ENCODE measurements around the gene MAP3K8. TPM values are rescaled to one million over a fixed set of nuclear protein-coding genes. Genes with fewer than 3 reads are reported as not detected.

The MAP3K8 gene
- total RNA-seq: 10 to 100 TPM in 3 of 9 donors, 1 to 10 TPM in 6; 4.2 to 39.0 (median 5.8) TPM
- 1 to 10 TPM; 3.6 to 6.0 TPM for polyA plus RNA-seq
- long read RNA-seq, donor 1, partial matches to known transcripts: 1 of 8 reads
- long read RNA-seq, donor 1, other reads (novel, unspliced or antisense): 3 of 8 reads
- long read RNA-seq, donor 2, partial matches to known transcripts: 2 of 16 reads
- long read RNA-seq, donor 2, other reads (novel, unspliced or antisense): 9 of 16 reads
- long read RNA-seq, donor 3, partial matches to known transcripts: 0 of 2 reads
- long read RNA-seq, donor 3, other reads (novel, unspliced or antisense): 1 of 2 reads

DNA sequence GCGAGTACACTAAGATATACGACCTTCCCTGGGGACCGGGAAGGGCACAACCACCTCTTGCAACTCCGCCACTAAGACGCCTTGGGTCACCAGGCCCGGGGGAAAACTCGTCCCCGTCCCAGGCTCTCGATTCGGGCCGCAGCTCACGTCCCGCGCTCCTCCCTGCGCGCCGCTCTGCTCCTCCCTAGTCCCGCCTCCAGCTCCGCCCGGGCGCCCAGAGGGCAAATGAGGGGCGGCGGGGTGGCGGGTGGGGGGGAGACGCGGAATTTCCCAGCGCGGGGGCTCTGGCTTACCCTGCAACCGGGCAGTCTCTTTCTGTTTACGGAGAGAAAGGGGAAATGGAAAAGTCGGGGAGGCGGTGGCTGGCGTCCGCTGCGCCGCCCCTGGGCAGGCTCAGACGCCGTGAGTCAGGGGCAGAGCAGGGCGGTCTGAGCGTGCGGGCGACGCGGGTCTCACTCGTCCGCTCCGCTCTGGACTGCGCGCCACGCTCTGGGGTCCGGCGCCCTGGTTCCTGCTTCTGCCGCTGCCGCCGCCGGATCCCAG is at the start of gene MAP3K8:
TSS of gene MAP3K8 (plus strand) at position 455 of the 543 bp plus-strand sequence. CDS start 4,755 bp downstream, outside the sequence.
- DNase-seq (peak; percentile 93 to 97 (median 94)), ATAC-seq (peak; percentile 84 to 92 (median 90))
- Histone ChIP-seq H3K4me1 (peaks cover 0 to 62% (median 48%) of the 10 kb centered on the region in 12 donors), H3K4me3 (peak within 1 kb of the TSS; percentile 73 to 97 (median 91)), H3K36me3 (peaks cover 0 to 21% (median 2%) of the 10 kb centered on the region in 9 donors), H3K27ac (peak within 1 kb of the TSS; percentile 96 to 100 (median 99)), H3K27me3 (no peaks in the 10 kb centered on the region), H3K9me3 (no peaks in the 10 kb centered on the region)
- TF ChIP-seq POLR2A (IDR thresholded peaks at IDR 0.05): peak in 1 of 2 donors; percentile 79
- TF ChIP-seq, protein P1, sequence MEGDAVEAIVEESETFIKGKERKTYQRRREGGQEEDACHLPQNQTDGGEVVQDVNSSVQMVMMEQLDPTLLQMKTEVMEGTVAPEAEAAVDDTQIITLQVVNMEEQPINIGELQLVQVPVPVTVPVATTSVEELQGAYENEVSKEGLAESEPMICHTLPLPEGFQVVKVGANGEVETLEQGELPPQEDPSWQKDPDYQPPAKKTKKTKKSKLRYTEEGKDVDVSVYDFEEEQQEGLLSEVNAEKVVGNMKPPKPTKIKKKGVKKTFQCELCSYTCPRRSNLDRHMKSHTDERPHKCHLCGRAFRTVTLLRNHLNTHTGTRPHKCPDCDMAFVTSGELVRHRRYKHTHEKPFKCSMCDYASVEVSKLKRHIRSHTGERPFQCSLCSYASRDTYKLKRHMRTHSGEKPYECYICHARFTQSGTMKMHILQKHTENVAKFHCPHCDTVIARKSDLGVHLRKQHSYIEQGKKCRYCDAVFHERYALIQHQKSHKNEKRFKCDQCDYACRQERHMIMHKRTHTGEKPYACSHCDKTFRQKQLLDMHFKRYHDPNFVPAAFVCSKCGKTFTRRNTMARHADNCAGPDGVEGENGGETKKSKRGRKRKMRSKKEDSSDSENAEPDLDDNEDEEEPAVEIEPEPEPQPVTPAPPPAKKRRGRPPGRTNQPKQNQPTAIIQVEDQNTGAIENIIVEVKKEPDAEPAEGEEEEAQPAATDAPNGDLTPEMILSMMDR (IDR thresholded peaks at IDR 0.05): no peak
- 0 to 1% (median 0%) methylated on average over 19 to 56 of the region's 56 CpGs for WGBS, 4 donors
- intact Hi-C loops (cut with DNase I): loop anchor here in 2 of 10 donors (2.0 kb wide), 2 partner anchors 21 to 23 kb away; no protein-coding TSS in a partner anchor

DNA sequence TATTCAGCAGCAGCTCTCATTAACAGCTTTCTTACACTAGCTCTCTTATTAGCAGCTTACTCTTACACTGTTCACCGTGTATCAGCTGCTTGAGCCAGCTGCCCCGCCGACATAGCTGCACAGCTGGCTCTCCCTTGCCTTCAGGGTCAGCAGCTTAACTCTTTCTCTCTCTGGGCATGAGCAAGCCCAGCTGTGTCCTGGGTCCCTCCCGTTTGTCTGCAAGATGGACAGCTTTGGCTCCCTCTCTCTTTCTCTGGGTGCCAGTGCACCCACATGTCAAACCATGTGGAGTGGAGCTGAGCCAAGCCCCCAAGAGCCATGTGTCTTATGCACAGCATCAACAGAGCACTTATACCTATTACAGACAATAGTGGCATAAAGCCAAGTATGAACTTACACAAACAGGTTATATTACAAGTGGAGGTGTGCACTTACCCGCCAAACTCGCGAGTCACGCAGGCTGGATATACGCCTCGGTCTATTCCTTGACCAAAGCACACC is 49.2 kb upstream of the MAP3K8 start:
- TF ChIP-seq POLR2A (IDR thresholded peaks at IDR 0.05): no peak
- TF ChIP-seq, protein P1 (IDR thresholded peaks at IDR 0.05): peak in 8 of 12 donors; percentile 14 to 47 (median 30)
- Histone ChIP-seq H3K36me3 (no peaks in the 10 kb centered on the region), H3K27me3 (no peaks in the 10 kb centered on the region), H3K4me3 (no peak overlapping the region), H3K27ac (no peak overlapping the region), H3K4me1 (peaks cover 0 to 20% (median 0%) of the 10 kb centered on the region in 12 donors), H3K9me3 (no peaks in the 10 kb centered on the region)
- WGBS, 4 donors: 57 to 66% (median 63%) methylated on average over 10 of the region's 10 CpGs
- ATAC-seq (peak in 3 of 4 donors; percentile 47 to 61 (median 52)), DNase-seq (peak in 1 of 5 donors; percentile 44)
- intact Hi-C loops (cut with DNase I): no loop called here

DNA sequence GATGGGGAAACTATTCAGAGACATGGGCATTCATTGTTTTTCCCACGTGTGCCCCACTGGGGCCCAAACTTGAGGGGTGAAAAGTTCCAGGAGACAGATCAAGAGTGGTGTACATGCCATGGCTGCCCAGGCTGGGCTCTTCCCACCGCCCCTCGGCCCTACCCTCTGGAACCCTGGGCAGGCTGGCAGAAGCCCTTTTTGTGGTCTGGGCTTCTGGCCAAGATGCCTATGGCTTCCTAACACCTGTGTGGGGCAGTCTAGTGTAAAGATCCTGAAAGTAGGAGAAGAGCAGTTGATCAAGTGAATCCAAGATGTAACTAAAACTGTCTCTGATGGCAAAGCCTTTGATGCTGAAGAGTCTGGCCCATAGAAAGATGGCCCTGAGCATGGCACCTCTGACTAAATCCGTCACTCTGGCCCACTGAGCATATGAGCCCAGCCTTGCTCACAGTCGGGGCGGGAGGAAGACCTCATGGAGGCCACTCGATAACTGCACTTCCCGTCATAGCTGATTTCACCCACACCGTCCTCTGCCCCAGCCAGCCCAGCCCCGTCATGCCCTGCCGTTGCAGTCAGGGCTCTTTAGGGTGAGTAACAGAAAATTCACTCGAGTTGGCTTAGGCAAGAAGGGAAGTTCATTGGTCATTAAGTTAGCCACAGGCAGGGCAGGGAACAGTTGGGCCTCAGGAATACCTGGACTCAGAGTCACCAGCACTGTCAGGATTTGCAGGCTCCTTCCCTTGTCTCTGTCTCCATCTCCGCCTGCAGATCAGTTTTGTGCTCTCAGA is 47.0 kb upstream of the MAP3K8 start:
- Histone ChIP-seq H3K9me3 (no peaks in the 10 kb centered on the region), H3K4me3 (no peak overlapping the region), H3K27ac (no peak overlapping the region), H3K4me1 (peaks cover 0 to 20% (median 0%) of the 10 kb centered on the region in 12 donors), H3K36me3 (no peaks in the 10 kb centered on the region), H3K27me3 (no peaks in the 10 kb centered on the region)
- TF ChIP-seq, protein P1 (IDR thresholded peaks at IDR 0.05): no peak
- no peak for TF ChIP-seq POLR2A (IDR thresholded peaks at IDR 0.05)
- ATAC-seq: no peak
- DNase-seq: no peak
- intact Hi-C loops (cut with DNase I): no loop called here
- 92 to 95% (median 94%) methylated on average over 12 to 13 of the region's 13 CpGs for WGBS, 4 donors
